GDM1 (cell line): ENCODE results near the gene RASA2.
"Not testable (repeated sequence)": the region's sequence is repeated elsewhere in the genome, so short reads cannot be mapped to it uniquely, and the experiment has no call there.

ENCODE experiments used
- DNase-seq: peaks from one replicate; lab custom pipeline; 2025; lab: John Stamatoyannopoulos, UW

RASA2 gene

GRCh38 chr3:141497589-141497988, 10.8 kb downstream of the RASA2 start:
- not testable (repeated sequence) for DNase-seq

GRCh38 chr3:141498598-141499223, 11.9 kb downstream of the RASA2 start:
- DNase-seq: peak; percentile 90

- no peak for DNase-seq
These were observed 12.5 kb downstream of the RASA2 start for GRCh38 chr3:141499284-141499683.

GRCh38 chr3:141499965-141500364, 13.1 kb downstream of the RASA2 start:
- no peak for DNase-seq

- DNase-seq: no peak
These were observed 13.6 kb downstream of the RASA2 start for GRCh38 chr3:141500397-141500796.

- no peak for DNase-seq
These were observed 18.3 kb downstream of the RASA2 start for GRCh38 chr3:141505166-141505565.

GRCh38 chr3:141506071-141506470, 19.2 kb downstream of the RASA2 start:
- DNase-seq: no peak

- no peak for DNase-seq
These were observed 20.7 kb downstream of the RASA2 start for GRCh38 chr3:141507392-141508066.

- DNase-seq: no peak
These were observed 21.2 kb downstream of the RASA2 start for GRCh38 chr3:141508067-141508436.

GRCh38 chr3:141511361-141511760, 24.5 kb downstream of the RASA2 start:
- no peak for DNase-seq

GRCh38 chr3:141514382-141514781, 27.6 kb downstream of the RASA2 start:
- DNase-seq: no peak

- no peak for DNase-seq
These were observed 32.8 kb downstream of the RASA2 start for GRCh38 chr3:141519587-141519986.

- no peak for DNase-seq
These were observed 35.0 kb downstream of the RASA2 start for GRCh38 chr3:141521781-141522180.

- no peak for DNase-seq
These were observed 37.0 kb downstream of the RASA2 start for GRCh38 chr3:141523615-141524375.

- peak; percentile 8 for DNase-seq
These were observed 38.2 kb downstream of the RASA2 start for GRCh38 chr3:141524988-141525387.

GRCh38 chr3:141525814-141526213, 39.0 kb downstream of the RASA2 start:
- no peak for DNase-seq

GRCh38 chr3:141526709-141527108, 39.9 kb downstream of the RASA2 start:
- DNase-seq: no peak

GRCh38 chr3:141528800-141529199, 42.0 kb downstream of the RASA2 start:
- no peak for DNase-seq

- DNase-seq: no peak
These were observed 42.4 kb downstream of the RASA2 start for GRCh38 chr3:141529256-141529655.

- DNase-seq: no peak
These were observed 43.0 kb downstream of the RASA2 start for GRCh38 chr3:141529717-141530414.

GRCh38 chr3:141530415-141530768, 43.6 kb downstream of the RASA2 start:
- DNase-seq: no peak

- DNase-seq: no peak
These were observed 45.8 kb downstream of the RASA2 start for GRCh38 chr3:141532609-141533008.

- DNase-seq: not testable (repeated sequence)
These were observed 49.2 kb downstream of the RASA2 start for GRCh38 chr3:141536017-141536416.
